ENCODE measurements around the gene CXXC1. TPM values are rescaled to one million over a fixed set of nuclear protein-coding genes. Genes with fewer than 3 reads are reported as not detected.

CXXC1 gene
- total and polyA plus RNA-seq, 2 of the 8 experiments (the other 6 are each of a cell fraction or from before 2014, with no cell fraction given) = 73.3 to 136 TPM

DNA sequence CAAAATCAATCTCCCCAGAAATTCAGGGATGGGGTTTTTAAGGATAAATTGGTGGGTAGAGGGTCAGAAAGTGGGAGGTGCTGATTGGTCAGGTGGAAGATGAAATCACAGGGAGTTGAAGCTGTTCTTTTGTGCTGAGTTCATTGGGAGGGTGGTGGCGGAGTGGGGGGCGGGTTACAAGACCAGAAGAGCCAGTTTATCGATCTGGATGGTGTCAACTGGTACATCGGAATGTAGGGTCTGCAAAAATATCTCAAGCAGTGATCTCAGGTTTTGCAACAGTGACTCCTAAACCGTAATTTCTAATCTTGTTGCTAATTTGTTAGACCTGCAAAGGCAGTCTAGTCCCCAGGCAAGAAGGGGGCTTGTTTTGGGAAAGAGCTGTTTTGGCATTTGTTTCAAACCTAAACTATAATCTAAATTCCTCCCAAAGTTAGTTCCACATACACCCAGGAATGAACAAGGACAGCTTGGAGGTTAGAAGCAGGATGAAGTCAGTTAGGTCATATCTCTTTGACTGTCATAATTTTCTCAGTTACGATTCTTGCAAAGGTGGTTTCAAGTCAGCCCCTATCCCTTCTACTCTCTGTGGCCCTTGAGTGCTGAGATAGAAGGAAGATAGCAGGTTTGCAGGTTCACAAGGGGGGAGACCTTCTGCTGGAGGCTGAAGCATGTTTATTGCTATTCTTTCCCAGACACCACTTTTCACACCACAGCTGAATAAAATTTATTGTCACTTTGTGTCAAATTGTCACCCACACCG lies 12.3 kb upstream of the CXXC1 start:
- H4K91ac ChIP-seq (replicated peaks; ENCODE audit: insufficient read length, low read length) = no peak overlapping the region
- H2AK5ac ChIP-seq (ENCODE audit: low read depth, low read length) = no peak overlapping the region
- 84% methylated on average over 7 of the region's 7 CpGs; no CpG with 5 or more reads in 1 of the 2 experiments for WGBS, 2 experiments (ENCODE audit: extremely low coverage in 1 of 2, insufficient coverage in 1 of 2, insufficient read length in 1 of 2, insufficient replicate concordance in 2 of 2, low coverage in 1 of 2, low lambda C conversion rate in 2 of 2, missing lambda C conversion rate in 1 of 2)
- ChIA-PET POLR2A (ENCODE audit: partially characterized antibody) (no interaction called here), CTCF (ENCODE audit: partially characterized antibody) (no interaction called here)
- H3K18ac ChIP-seq (ENCODE audit: extremely low read depth, low read length) = no peak overlapping the region
- no peak overlapping the region for H2AFZ ChIP-seq (ENCODE audit: low read length)
- H2BK20ac ChIP-seq (ENCODE audit: low read length) = no peak overlapping the region
- H3K27ac ChIP-seq (ENCODE audit: low read depth, low read length) = no peak overlapping the region
- H3K4me3 ChIP-seq (ENCODE audit: extremely low read depth in 1 of 4, insufficient read depth in 2 of 4, low read depth in 3 of 4, low read length in 4 of 4) = no peak overlapping the region
- no peak overlapping the region for H3K23ac ChIP-seq (ENCODE audit: insufficient read length)
- H3K4me2 ChIP-seq (ENCODE audit: insufficient read depth in 1 of 2, low read depth in 2 of 2, low read length in 2 of 2) = no peak overlapping the region; a peak in 1 of 4 replicates
- peaks cover 2% of the 10 kb centered on the region; the same call in 1 of the 2 replicates for H3K23me2 ChIP-seq (ENCODE audit: low read depth, low read length)
- no peak overlapping the region for H2BK12ac ChIP-seq (ENCODE audit: low read depth, low read length)
- H4K5ac ChIP-seq (ENCODE audit: insufficient read length, low read depth, low read length) = no peak overlapping the region
- H4K20me1 ChIP-seq (replicated peaks in 1 of 2; ENCODE audit: control insufficient read depth in 1 of 2, insufficient read depth in 2 of 2, low read length in 2 of 2) = no peaks in the 10 kb centered on the region
- H3K79me2 ChIP-seq (ENCODE audit: control insufficient read depth in 1 of 2, insufficient read depth in 2 of 2, low read length in 2 of 2) = no peaks in the 10 kb centered on the region
- no peak for DNase-seq (ENCODE audit: low read depth in 1 of 2, low spot score in 2 of 2)
- H3K36me3 ChIP-seq (ENCODE audit: control insufficient read depth in 2 of 4, insufficient read depth in 4 of 4, low read length in 3 of 4) = no peaks in the 10 kb centered on the region
- no peak overlapping the region for H3K56ac ChIP-seq (replicated peaks; ENCODE audit: insufficient read length, low read depth, low read length)
- H3K4me1 ChIP-seq (replicated peaks in 1 of 4; ENCODE audit: control insufficient read depth in 3 of 4, insufficient read depth in 4 of 4, low read length in 3 of 4) = no peaks in the 10 kb centered on the region; a peak in 1 of 7 replicates
- no peaks in the 10 kb centered on the region for H3K79me1 ChIP-seq (ENCODE audit: low read depth, low read length)
- H3K9ac ChIP-seq (replicated peaks in 1 of 4; ENCODE audit: extremely low read depth in 1 of 4, low read depth in 3 of 4, low read length in 3 of 4) = no peak overlapping the region
- no peak overlapping the region for H3K4ac ChIP-seq (replicated peaks; ENCODE audit: insufficient read length, low read depth, low read length)
- peaks cover 0 to 18% (median 10%) of the 10 kb centered on the region in 4 experiments; a peak in 5 of 7 replicates for H3K27me3 ChIP-seq (replicated peaks in 1 of 4; ENCODE audit: control insufficient read depth in 3 of 4, extremely low read depth in 1 of 4, insufficient read depth in 3 of 4, low read length in 3 of 4)
- no peaks in the 10 kb centered on the region for H3K9me3 ChIP-seq (ENCODE audit: insufficient read depth in 2 of 2, low read depth in 1 of 2, low read length in 1 of 2)
- H4K8ac ChIP-seq (ENCODE audit: extremely low read depth, insufficient read depth, low read length) = no peak overlapping the region
- no peak overlapping the region for H2BK5ac ChIP-seq (ENCODE audit: low read depth, low read length)
- FAIRE-seq = no peak
- H2BK120ac ChIP-seq (replicated peaks; ENCODE audit: low read depth, low read length) = no peak overlapping the region
- TF ChIP-seq TAF7 (optimal IDR thresholded peaks at IDR 0.05; ENCODE audit: borderline replicate concordance, low read depth, low read length) = no peak
- no peak for TF ChIP-seq SAP30 (IDR thresholded peaks at IDR 0.05; ENCODE audit: insufficient read depth, insufficient replicate concordance, low read length)
- TF ChIP-seq SIN3A (conservative IDR thresholded peaks at IDR 0.05 in 1 of 2, IDR thresholded peaks at IDR 0.05 in 1 of 2; ENCODE audit: low read depth in 1 of 2, low read length in 2 of 2) = no peak
- TF ChIP-seq SIX5 (IDR thresholded peaks at IDR 0.05; ENCODE audit: low read depth, low read length) = no peak
- TF ChIP-seq HDAC6 (IDR thresholded peaks at IDR 0.05; ENCODE audit: low read depth, low read length) = no peak
- no peak for TF ChIP-seq RNF2 (IDR thresholded peaks at IDR 0.05; ENCODE audit: borderline replicate concordance, low read depth, low read length, missing control alignments, poor library complexity, severe bottlenecking)
- no peak for TF ChIP-seq SRF (IDR thresholded peaks at IDR 0.05; ENCODE audit: low read depth, low read length)
- no peak for TF ChIP-seq CTBP2 (IDR thresholded peaks at IDR 0.05; ENCODE audit: borderline replicate concordance, insufficient read depth, insufficient read length, low read length)
- no peak for TF ChIP-seq NRF1 (IDR thresholded peaks at IDR 0.05; ENCODE audit: low read depth, low read length)
- no peak for TF ChIP-seq ATF2 (IDR thresholded peaks at IDR 0.05; ENCODE audit: low read length)
- H3K14ac ChIP-seq (ENCODE audit: insufficient read length) = no peak overlapping the region
- no peak overlapping the region for H2BK15ac ChIP-seq (ENCODE audit: low read length)

Data from H1 (cell line).